Mammary epithelial cell (primary cell): Measurements from ENCODE around the gene FAM184B.

ENCODE experiments used
- CTCF ChIP-seq, 2 donors: IDR thresholded peaks in 1 of 2; conservative IDR thresholded peaks in 1 of 2; 2 replicates each; pipeline ENCODE4 v1.5.1; 2011 to 2012; ENCODE audit warnings: inconsistent platforms in 2 of 2, low read length in 2 of 2, mild to moderate bottlenecking in 2 of 2, control low read depth in 1 of 2, low read depth in 1 of 2; ENCODE audit not compliant: insufficient read depth in 1 of 2; ENCODE audit errors: extremely low read depth in 1 of 2
- EZH2 ChIP-seq: IDR thresholded peaks from 2 replicates; pipeline ENCODE4 v1.6.1; 2012; ENCODE audit warnings: low read length, inconsistent platforms, borderline replicate concordance

DNA sequence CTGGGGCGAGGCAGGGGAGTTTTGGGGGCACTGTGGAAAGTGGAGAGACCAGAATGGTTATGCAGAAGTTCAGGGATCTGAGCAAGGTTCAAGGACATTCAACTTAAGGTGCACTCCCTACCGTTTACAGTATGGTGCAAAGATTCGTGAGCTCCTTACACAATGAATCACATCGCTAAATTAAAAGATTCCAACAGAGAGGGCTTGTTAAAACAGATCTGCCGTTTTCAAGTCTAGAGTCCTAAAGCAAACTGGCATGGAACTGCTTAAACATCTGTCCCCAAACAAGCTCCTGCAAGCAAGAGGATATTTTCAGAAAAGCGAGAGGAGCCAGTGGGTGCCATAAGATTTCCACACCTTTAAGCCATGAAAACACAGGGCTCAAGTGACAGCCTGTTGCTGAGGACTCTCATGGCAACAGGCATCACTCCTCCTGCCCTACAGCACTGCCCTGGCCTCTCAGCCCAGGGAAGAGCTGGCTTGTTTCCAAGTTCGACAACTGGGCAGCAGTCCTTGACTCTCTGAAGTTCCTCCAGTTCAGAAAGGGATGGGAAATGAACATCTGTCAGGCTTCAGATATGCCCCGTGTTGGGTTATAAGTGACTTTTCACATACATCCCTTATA is 10.0 kb downstream of the FAM184B start:
- TF ChIP-seq CTCF (conservative IDR thresholded peaks at IDR 0.05 in 1 of 2, IDR thresholded peaks at IDR 0.05 in 1 of 2; ENCODE audit: extremely low read depth in 1 of 2, insufficient read depth in 1 of 2, low read depth in 1 of 2, low read length in 2 of 2) (no peak), EZH2 (no peak)
